GM18502 (cell line): ENCODE measurements around the gene EGLN3.

Experiments used
- ATAC-seq: cut with Tn5 transposase; IDR thresholded peaks from one replicate; pipeline ENCODE4 v1.9.1; 2021; ENCODE audit warnings: mild to moderate bottlenecking; ENCODE audit not compliant: unreplicated experiment, poor library complexity

The EGLN3 gene

DNA sequence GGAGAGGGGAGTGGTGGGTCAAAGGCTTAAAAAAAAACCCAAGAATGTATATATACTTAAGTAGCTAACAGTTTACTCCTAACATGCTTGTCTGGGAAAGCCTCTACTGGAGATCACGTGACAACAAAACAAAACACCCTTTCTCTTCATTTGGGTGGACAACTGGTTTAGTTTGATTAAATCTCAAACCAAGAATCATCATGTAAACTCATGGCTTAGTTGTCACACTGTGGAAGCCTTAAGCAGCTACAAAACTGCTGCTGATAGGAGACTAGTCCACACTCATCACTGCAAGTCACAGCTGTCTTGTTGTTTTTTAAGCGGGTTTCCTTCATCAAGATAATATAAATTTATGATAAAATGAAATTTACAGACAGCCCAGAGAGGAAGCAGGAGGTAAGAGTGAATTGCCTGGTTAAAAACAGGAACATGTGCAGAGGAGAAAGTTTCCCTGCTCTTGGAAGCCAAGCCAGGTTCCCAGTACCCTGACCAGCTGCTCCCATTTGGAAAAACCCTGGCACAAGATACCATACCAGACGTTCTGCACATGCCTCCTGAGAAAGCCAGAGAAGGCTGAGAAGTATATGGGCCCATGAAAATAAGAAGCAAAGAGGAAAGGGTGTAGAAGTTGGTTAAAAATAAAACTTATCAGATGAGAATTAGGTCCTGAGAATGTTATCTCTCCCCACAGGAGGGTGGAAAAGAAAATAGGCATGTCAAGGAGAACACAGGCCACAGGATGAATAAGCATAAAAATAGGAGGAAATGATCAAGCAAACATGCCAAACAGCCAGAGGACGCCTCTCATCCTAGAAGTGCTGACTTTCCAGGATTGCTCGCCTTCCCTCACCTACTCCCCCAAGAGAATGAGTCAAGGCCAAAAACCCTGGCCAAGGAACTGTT lies 34.0 kb downstream of the EGLN3 start:
- ATAC-seq = no peak

- no peak for ATAC-seq
Observed at GRCh38 chr14:33915682-33916081, 35.2 kb downstream of the EGLN3 start.

DNA sequence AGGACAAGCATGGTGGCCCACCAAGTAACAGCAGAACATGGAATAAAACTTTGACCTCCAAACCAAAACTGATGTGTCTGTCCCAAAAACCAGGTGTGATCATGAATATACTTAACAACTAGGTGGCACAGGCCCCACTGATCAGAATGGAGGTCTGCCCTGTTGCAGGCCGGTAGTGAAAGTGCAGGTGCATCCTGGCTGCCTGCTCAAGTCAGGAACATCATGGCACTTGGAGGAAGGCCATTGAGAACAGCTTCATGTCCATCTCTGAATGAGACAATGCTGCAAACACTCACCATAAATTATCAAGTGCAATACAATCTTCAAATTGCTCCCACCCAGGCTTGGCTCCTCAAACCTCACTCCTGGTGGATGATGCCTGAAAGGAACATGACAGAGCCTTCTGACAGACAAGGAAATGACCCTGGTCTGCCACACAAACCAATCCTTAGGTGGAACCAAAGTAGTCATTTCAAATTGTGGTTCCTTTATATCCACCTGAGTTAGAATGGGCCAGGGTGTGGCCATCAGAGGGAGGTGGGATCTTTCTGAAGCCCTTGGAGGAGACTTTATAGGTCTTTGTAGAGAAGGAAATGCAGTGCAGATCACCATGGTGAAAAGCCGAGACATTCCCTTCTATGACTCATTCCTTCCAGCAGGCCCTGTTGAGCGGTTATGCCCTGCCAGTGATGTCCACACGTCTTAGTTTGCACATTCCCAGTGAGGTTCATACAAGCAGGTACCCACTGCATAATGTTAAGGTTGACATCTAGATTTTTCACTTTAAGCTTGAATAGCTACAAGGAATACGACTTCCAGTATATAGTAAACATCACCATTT lies 36.0 kb downstream of the EGLN3 start:
- no peak for ATAC-seq

GRCh38 chr14:33911046-33911445 lies 39.8 kb downstream of the EGLN3 start:
- no peak for ATAC-seq

GRCh38 chr14:33910435-33910834 lies 40.4 kb downstream of the EGLN3 start:
- ATAC-seq = no peak

DNA sequence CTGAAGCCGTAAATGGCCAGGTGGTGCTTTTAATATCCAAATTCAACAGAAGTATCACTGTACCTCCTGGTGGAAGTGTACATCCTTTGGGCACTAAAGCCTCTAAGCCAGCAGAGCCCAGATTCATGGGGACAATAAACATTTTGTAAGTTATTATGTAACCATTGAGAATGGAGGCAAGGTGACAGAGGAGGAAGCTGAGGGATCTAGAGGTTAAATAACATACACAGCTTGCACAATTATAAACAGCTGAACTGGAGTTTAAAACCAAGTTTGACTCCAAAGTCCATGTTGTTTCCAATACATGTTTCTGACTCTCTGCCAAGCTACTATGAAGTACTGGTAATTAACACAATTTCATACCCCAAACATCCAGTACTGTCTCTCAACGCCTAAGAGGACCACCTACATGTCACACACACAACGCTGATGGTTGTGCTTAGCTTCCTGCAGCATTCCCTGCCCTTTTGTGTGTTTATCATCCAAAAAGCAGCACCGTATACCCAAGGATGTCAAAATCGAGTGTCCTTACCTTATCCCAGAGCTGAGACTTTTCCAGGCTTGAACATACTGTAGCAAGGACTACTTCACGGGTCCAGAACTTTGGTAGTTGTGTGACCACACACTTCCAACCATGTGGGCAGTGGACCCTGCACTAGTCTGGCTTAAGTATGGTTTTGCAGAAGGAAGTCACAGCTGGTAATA lies 41.3 kb downstream of the EGLN3 start:
- no peak for ATAC-seq

DNA sequence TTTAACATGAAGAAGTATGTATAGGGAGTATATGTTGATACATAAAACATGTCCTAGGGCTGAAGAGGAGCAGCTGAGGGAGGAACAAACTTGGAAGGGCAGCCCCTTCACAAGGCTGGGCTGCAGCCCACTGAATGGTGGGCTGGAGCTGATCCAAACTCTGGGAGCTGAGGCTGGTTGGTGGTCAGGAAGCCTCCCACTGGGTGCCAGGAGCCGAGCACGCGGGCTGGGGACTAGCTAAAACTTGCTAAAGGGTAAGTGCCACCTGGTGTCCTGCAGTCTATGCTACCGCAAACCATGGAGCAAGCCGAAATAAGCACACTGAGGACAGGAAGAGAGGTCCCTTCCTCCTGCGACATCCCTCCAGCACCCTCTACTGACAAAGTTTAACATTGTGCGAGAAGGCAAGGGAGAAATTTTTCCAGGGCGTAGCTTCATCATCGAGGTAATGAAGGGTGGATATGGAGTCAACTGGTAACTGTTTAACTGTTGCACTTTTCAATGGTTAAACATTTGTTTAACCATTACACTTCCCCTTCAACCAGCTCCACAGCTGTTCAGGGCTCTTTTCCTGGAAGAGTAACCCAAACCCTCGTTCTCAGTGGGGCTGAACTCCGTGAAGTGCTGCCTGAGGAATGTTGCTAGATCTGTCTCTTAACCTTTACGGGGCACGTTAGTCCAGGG lies 42.2 kb downstream of the EGLN3 start:
- no peak for ATAC-seq

DNA sequence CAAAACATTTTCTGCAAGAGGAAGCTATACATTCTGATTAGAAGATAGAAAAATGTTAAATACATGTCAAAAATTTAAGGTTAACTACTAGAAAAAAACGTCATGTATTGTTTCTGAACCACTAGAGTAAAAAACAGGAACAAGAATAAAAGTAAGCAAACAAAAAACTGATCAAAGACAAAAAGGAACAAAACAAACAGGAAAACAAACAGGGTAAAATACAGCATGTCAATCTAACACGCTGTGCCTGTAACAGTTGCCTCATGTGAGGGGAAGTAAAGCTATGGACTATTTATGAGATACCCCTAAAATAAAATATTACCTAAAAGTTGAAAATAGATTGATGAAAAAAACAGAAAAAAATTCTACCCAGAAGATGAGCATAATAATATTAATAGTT lies 43.9 kb downstream of the EGLN3 start:
- ATAC-seq = no peak

DNA sequence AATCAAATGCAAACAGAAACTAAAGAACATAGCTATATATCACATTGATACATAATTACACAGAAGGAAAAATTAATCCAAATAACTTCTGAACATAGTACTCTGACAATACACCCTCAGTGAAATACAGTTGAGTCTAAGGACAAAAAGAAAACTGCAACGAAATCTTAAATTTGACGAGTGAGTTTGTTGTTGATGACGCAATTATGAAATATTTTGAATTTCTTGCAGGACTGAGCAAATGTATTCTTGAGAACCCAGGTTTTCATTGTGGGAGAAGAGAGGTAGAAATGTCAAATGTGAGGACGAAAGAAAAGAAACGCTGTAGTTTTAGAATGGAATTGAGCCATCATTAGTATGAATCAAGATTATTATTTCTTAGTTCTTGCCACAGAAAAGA lies 46.3 kb downstream of the EGLN3 start:
- ATAC-seq = no peak

DNA sequence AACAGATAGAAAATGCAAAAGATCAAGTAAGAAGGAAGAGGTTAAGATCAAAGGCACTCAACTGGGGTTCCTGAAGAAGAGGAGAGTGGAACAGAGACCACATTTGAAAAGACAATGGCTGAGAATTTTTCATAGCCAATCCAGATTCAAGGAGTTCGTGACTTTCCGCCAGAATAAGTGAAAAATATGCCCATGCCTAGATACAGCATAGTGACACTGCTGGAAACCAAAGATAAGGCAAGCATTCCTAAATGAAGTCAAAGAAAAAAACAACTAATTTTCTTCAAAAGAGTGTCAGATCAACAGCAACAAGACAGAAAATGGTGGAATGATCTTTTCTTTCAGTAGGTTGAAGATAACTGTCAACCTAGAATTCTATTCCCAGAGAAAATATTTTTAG lies 47.5 kb downstream of the EGLN3 start:
- ATAC-seq = no peak

DNA sequence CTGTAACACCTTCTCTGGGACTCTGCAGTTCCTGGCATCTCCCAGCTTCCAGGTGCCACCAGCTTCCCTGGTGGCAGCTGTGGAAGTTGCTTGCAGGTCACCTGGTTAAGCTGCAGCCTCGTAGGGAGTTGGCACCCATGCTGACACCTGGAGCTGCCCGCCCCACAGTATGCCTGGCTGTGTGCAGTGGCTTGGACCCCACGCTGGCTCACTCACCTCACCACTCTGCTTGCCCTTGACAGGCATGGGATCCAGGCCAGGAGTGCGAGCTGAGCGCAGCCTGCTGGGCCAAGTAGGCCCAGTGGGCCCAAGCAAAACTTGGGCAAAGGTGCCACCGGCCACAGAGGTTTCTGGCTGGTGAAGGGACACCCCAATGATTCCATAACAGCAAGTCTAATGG lies 48.5 kb downstream of the EGLN3 start:
- no peak for ATAC-seq

DNA sequence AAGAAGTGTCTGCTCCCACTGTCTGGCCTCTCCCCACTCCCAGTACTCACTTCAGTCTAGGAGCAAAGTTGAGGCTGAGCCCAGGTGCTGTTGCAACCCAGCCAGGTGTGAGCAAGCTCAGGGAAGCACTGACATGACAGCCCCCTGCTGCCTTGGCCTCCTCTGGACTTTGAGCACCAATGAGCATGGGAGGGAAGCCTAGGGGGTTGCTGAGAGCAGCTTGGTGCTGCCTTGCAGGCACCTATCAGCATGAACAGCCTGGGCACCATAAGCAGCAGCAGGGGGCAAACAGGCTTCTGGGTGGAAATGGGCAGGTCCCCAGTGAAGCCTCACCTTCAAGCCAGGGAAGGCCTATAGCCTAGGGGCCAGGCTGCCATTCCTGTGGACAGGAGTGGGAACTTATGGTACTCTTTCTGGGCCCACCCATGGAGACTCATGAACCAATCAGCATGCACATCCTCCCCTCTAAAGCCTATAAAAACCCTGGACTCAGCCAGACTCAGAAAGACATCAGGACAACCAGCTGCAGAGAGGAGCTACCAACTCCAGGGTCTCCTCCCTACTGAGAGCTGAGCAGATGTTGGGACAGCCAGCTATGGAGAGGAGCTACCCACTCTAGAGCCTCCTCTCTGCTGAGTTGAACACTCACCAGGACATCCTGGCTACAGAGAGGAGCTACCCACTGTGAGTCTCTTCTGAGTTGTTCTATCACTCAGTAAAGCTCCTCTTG lies 49.3 kb downstream of the EGLN3 start:
- no peak for ATAC-seq

- ATAC-seq = no peak
Observed at GRCh38 chr14:33900706-33901105, 50.2 kb downstream of the EGLN3 start.

- ATAC-seq = no peak
Observed at GRCh38 chr14:33899723-33900341, 51.0 kb downstream of the EGLN3 start.

GRCh38 chr14:33897878-33898535 lies 52.9 kb downstream of the EGLN3 start:
- ATAC-seq = no peak

DNA sequence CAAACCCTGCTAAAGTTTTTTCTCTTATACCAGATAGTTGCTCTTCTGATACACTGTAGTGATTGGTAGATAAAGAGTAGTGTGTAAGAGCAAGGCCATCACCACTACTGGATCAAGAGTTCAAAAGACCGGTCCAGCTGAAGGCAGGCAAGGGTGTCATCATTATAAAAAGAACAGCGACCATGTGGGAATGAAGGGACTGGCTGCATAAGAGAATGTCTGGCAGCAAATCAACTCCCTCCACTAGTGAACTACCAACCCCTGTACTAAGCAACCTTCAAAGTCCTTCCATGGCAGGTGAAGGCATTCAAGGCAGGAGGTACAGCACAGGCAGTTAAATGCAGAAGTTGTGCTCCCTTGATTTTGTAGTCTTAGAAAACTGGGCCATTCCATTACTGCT lies 53.5 kb downstream of the EGLN3 start:
- no peak for ATAC-seq

DNA sequence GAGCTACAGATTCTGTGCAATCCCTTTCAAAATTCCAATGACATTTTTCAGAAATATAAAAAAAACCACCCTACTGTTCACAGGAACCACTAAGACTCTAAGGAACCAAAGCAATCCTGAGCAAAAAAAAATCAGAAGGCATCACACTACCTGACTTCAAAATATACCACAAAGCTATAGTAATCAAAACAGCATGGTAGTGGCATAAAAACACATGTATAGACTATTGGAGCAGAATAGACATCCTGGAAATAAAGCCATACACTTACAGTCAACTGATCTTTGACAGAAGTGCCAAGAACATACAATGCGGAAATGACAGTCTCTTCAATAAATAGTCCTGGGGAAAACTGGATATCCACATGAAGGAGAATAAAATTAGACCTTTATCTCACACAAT lies 56.5 kb downstream of the EGLN3 start:
- ATAC-seq = no peak

DNA sequence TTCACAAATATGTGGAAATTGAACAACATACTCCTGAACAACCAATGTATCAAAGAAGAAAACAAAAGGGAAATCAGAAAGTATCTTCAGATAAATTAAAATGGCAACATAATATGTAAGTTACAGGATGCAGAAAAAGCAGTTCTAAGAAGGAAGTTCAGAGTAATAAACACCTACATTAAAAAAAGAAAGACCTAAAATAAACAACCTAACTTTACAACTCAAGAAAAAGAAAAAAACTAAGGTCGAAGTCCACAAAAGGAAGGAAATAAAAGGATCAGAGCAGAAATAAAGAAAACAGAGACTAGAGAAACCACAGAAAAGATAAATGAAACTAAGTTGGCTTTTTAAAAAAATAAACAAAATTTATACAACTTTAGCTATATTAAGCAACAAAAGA lies 59.2 kb downstream of the EGLN3 start:
- ATAC-seq = no peak

- ATAC-seq = no peak
Observed at GRCh38 chr14:33884916-33885315, 66.0 kb downstream of the EGLN3 start.
